ENCODE measurements around the gene CPSF6. TPM values are rescaled to one million over a fixed set of nuclear protein-coding genes. Genes with fewer than 3 reads are reported as not detected.

Gene CPSF6
- total and polyA plus RNA-seq, 5 donors: 21.1 to 44.8 (median 38.2) TPM

DNA sequence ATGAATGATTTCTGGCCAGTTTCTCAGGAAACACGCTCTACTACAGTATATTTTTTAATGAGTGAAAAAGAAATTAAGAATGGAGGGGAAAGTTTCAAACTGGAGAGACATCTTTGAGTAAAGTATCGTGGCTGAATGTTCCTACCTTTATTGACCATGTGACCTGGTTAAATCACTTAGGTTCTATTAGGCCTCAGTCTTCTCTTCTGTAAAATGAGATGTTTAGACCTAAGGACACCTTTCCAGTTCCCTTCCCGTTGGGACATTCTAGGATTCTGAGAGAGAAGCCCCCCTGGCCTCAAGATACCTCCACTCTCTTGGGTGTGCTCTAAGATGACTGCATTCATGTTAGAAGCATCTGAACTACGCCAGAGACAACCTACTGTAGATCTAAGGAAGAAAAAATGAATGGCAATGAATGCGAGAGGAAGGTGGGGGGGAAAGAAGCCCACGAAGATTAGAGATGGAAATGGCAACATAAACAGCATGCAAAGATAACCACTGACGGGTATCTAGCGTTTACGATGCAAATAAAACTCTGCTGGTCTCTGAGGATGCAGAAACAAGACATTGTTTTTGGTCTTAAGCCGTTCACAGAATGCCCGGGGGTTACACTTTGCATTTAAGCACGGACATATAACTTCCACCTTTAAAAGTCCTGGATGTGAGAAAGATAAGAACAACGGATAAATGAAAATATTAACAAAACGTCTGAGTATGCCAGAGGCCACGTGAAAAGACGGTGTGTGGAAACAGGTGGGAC is 599 bp upstream of the CPSF6 start:
- 17% methylated on average over 16 of the region's 16 CpGs for WGBS
- no peaks in the 10 kb centered on the region for H3K27me3 ChIP-seq (ENCODE audit: control insufficient read depth, insufficient read depth)
- intact Hi-C loops (cut with DNase I): no loop called here
- DNase-seq (no peak), ATAC-seq (no peak)
- H3K4me1 ChIP-seq (ENCODE audit: control insufficient read depth, insufficient read depth, low read length): no peaks in the 10 kb centered on the region
- H3K27ac ChIP-seq (ENCODE audit: low read length): peak overlapping the region; percentile 71
- no peaks in the 10 kb centered on the region for H3K9me3 ChIP-seq (ENCODE audit: control insufficient read depth, low read length)
- peak overlapping the region; percentile 73 for H3K4me3 ChIP-seq (ENCODE audit: low read length)

- H3K4me1 ChIP-seq (ENCODE audit: control insufficient read depth, insufficient read depth, low read length): no peaks in the 10 kb centered on the region
- H3K27me3 ChIP-seq (ENCODE audit: control insufficient read depth, insufficient read depth): no peaks in the 10 kb centered on the region
- H3K9me3 ChIP-seq (ENCODE audit: control insufficient read depth, low read length): no peaks in the 10 kb centered on the region
- under 1% methylated on average over 68 of the region's 68 CpGs for WGBS
- intact Hi-C loops (cut with DNase I): no loop called here
- ATAC-seq (peak; percentile 47 to 57), DNase-seq (peak; percentile 49 to 78 (median 73))
- peak overlapping the region; percentile 68 for H3K27ac ChIP-seq (ENCODE audit: low read length)
- peak overlapping the region; percentile 73 for H3K4me3 ChIP-seq (ENCODE audit: low read length)
Measured at GRCh38 chr12:69239922-69240630, 707 bp downstream of the CPSF6 start.

DNA sequence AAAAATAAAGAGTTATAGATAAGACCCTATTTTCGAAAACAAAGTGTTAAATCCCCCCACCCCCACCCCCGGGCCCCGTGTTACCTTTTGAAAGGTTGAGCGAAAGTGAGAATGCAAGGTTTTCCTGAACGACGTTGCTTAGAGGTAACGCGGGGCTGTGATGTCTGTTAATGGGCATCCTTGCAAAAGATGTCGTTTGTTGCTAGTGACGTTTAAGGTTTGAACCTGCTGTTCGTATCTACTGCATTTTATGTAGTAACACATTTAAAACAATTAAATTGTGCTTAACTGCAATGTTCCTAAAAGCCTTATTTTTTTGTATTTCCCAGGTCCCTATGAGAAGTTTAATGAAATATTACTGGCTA is 1.2 kb downstream of the CPSF6 start:
- WGBS: under 1% methylated on average over 11 of the region's 11 CpGs
- no peak for DNase-seq
- no peaks in the 10 kb centered on the region for H3K4me1 ChIP-seq (ENCODE audit: control insufficient read depth, insufficient read depth, low read length)
- no peak overlapping the region for H3K27ac ChIP-seq (ENCODE audit: low read length)
- peak overlapping the region; percentile 73 for H3K4me3 ChIP-seq (ENCODE audit: low read length)
- no peak for ATAC-seq
- H3K9me3 ChIP-seq (ENCODE audit: control insufficient read depth, low read length): no peaks in the 10 kb centered on the region
- H3K27me3 ChIP-seq (ENCODE audit: control insufficient read depth, insufficient read depth): no peaks in the 10 kb centered on the region
- intact Hi-C loops (cut with DNase I): no loop called here

- no peak overlapping the region for H3K27ac ChIP-seq (ENCODE audit: low read length)
- no peaks in the 10 kb centered on the region for H3K4me1 ChIP-seq (ENCODE audit: control insufficient read depth, insufficient read depth, low read length)
- H3K27me3 ChIP-seq (ENCODE audit: control insufficient read depth, insufficient read depth): no peaks in the 10 kb centered on the region
- 44% methylated on average over 5 of the region's 5 CpGs for WGBS
- DNase-seq (no peak), ATAC-seq (no peak)
- H3K4me3 ChIP-seq (ENCODE audit: low read length): peak overlapping the region; percentile 34
- intact Hi-C loops (cut with DNase I): no loop called here
- no peaks in the 10 kb centered on the region for H3K9me3 ChIP-seq (ENCODE audit: control insufficient read depth, low read length)
Measured at GRCh38 chr12:69241438-69242092, 2.2 kb downstream of the CPSF6 start.

DNA sequence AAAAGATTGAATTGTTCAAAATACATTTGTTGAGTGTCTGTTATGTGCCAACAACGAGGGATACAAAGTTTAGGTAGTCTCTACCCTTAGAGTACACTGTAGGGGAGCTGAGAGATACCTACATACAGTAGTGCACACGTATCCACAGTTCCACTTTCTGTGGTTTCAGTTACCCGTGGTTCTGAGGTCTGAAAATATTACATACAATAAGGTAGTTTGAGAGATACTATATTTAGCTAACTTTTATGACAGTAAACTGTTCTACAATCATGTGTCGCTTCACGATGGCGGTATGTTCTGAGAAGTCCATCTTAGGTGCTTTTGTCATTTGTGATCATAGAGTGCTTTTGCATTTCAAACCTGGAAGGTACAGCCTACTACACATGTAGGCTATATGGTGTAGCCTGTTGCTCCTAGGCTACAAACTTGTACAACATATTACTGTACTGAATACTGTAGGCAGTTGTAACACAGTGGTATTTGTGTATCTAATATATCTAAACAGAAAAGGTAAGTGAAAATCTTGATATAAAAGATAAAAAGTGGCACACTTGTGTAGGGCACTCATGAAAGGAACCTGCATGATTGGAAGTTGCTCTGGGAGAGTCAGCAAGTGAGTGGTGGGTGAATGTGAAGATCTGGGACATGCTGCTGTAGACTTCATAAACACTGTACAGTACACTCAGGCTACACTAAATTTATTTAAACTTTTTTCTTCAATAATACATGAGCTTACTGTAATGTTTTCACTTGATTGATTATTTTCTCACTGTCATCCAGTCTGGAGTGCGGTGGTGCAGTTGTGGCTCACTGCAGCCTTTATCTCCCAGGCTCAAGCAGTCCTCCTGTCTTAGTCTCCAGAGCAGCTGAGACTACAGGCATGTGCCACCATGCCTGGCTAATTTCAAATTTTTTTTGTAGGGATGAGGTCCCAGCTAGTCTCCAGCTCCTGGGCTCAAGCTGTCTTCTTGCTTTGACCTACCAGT is 4.0 kb downstream of the CPSF6 start:
- Histone ChIP-seq H3K27ac (ENCODE audit: low read length) (no peak overlapping the region), H3K4me1 (ENCODE audit: control insufficient read depth, insufficient read depth, low read length) (peaks cover 2% of the 10 kb centered on the region), H3K9me3 (ENCODE audit: control insufficient read depth, low read length) (no peaks in the 10 kb centered on the region), H3K27me3 (ENCODE audit: control insufficient read depth, insufficient read depth) (no peaks in the 10 kb centered on the region), H3K4me3 (ENCODE audit: low read length) (no peak overlapping the region)
- 58% methylated on average over 7 of the region's 7 CpGs for WGBS
- DNase-seq (no peak), ATAC-seq (no peak)
- intact Hi-C loops (cut with DNase I): no loop called here

DNA sequence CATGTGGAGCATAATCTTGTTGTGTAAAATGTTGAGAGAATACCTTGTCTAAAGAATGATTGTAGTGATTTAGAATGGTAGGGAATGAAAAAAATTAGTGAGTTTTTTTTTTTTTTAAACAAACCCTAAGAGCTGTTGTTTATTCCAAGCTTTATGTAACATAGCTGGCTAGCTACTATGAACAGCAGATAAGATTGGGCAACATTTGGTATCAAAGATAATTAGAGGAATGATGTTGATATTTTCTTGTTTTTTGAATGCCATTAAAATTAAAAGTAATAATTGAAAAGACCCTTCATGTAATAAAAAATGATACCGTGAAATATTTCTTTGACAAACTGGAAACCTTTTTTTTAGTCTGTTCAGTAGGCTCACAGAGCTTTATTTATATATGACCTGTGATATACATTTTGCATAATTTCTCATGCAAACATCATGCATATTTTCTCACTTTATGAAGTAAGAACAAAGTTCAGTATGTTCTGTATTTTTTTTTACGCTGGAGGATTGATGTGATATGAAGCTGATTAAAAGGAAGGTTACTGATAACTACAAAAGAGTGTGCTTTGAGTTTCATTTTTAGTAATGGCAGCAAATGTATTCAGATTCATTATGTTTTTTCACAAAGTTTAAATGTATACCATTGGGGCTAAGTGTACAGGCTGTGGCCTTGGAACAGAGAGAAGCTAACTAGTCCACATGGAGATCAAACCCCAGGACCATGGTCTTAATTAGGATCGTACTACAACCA is 8.1 kb downstream of the CPSF6 start:
- no peak for ATAC-seq
- H3K27ac ChIP-seq (ENCODE audit: low read length): no peak overlapping the region
- intact Hi-C loops (cut with DNase I): no loop called here
- peaks cover 2% of the 10 kb centered on the region for H3K4me1 ChIP-seq (ENCODE audit: control insufficient read depth, insufficient read depth, low read length)
- no peaks in the 10 kb centered on the region for H3K27me3 ChIP-seq (ENCODE audit: control insufficient read depth, insufficient read depth)
- WGBS: 57% methylated on average over 3 of the region's 3 CpGs
- DNase-seq: no peak
- peak overlapping the region; percentile 20 for H3K4me3 ChIP-seq (ENCODE audit: low read length)
- no peaks in the 10 kb centered on the region for H3K9me3 ChIP-seq (ENCODE audit: control insufficient read depth, low read length)

DNA sequence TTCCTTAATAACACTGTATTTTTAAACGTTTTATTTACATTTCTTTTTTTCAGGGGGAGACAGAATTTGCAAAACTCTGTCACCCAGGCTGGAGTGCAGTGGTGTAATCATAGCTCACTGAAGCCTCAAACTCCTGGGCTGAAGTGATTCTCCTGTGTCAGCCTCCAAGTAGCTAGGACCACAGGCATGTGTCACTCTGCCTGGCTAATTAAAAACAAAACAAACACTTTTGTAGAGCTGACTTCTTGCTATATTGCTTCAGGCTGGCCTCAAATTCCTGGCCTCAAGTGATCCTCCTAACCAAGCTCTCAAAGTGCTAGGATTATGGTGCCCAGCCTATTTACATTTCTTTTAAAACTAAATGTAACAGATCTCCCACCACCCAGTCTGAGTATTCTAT is 12.7 kb downstream of the CPSF6 start:
- no peaks in the 10 kb centered on the region for H3K4me1 ChIP-seq (ENCODE audit: control insufficient read depth, insufficient read depth, low read length)
- ATAC-seq (no peak), DNase-seq (no peak)
- WGBS: 25% methylated on average over 1 of the region's 1 CpG
- no peak overlapping the region for H3K27ac ChIP-seq (ENCODE audit: low read length)
- intact Hi-C loops (cut with DNase I): loop anchor here (5.0 to 10.0 kb wide), 3 partner anchors 95 to 100 kb away; no protein-coding TSS in a partner anchor
- no peaks in the 10 kb centered on the region for H3K27me3 ChIP-seq (ENCODE audit: control insufficient read depth, insufficient read depth)
- no peaks in the 10 kb centered on the region for H3K9me3 ChIP-seq (ENCODE audit: control insufficient read depth, low read length)
- no peak overlapping the region for H3K4me3 ChIP-seq (ENCODE audit: low read length)

- Histone ChIP-seq H3K27ac (ENCODE audit: low read length) (no peak overlapping the region), H3K9me3 (ENCODE audit: control insufficient read depth, low read length) (no peaks in the 10 kb centered on the region), H3K4me1 (ENCODE audit: control insufficient read depth, insufficient read depth, low read length) (no peaks in the 10 kb centered on the region), H3K4me3 (ENCODE audit: low read length) (no peak overlapping the region), H3K27me3 (ENCODE audit: control insufficient read depth, insufficient read depth) (no peaks in the 10 kb centered on the region)
- ATAC-seq (peak in 1 of 2 donors; percentile 32), DNase-seq (no peak)
- intact Hi-C loops (cut with DNase I): loop anchor here (5.0 to 10.0 kb wide), 3 partner anchors 97 to 102 kb away; no protein-coding TSS in a partner anchor
Measured at GRCh38 chr12:69254046-69254445, 14.7 kb downstream of the CPSF6 start.

GRCh38 chr12:69254862-69255261 is 15.5 kb downstream of the CPSF6 start:
- intact Hi-C loops (cut with DNase I): loop anchor here (5.0 to 10.0 kb wide), 3 partner anchors 98 to 103 kb away; no protein-coding TSS in a partner anchor
- H3K27me3 ChIP-seq (ENCODE audit: control insufficient read depth, insufficient read depth): no peaks in the 10 kb centered on the region
- 79% methylated on average over 2 of the region's 2 CpGs for WGBS
- DNase-seq: no peak
- no peak overlapping the region for H3K27ac ChIP-seq (ENCODE audit: low read length)
- H3K4me3 ChIP-seq (ENCODE audit: low read length): no peak overlapping the region
- no peaks in the 10 kb centered on the region for H3K9me3 ChIP-seq (ENCODE audit: control insufficient read depth, low read length)
- no peaks in the 10 kb centered on the region for H3K4me1 ChIP-seq (ENCODE audit: control insufficient read depth, insufficient read depth, low read length)
- no peak for ATAC-seq

GRCh38 chr12:69258655-69259054 is 19.3 kb downstream of the CPSF6 start:
- Histone ChIP-seq H3K4me3 (ENCODE audit: low read length) (no peak overlapping the region), H3K27me3 (ENCODE audit: control insufficient read depth, insufficient read depth) (no peaks in the 10 kb centered on the region), H3K9me3 (ENCODE audit: control insufficient read depth, low read length) (no peaks in the 10 kb centered on the region), H3K4me1 (ENCODE audit: control insufficient read depth, insufficient read depth, low read length) (no peaks in the 10 kb centered on the region), H3K27ac (ENCODE audit: low read length) (no peak overlapping the region)
- DNase-seq: peak in 1 of 3 donors; percentile 23
- intact Hi-C loops (cut with DNase I): loop anchor here in 1 of 4 donors (10.0 kb wide), 1 partner anchor 104 kb away; no protein-coding TSS in a partner anchor
- ATAC-seq: no peak
- 92% methylated on average over 10 of the region's 10 CpGs for WGBS

All from right cardiac atrium (tissue), 5 donors.